MCF 10A (cell line): ENCODE data around the gene SIRT3. TPM values are rescaled to one million over a fixed set of nuclear protein-coding genes. Genes with fewer than 3 reads are reported as not detected.
A peak's percentile ranks its signal among the peaks of the same experiment; 100 is the strongest.

Source experiments
- BruUV-seq: library from RNA; stranded (reverse); fragments of 400-500 nt; replicated peaks from 2 replicates; lab custom pipeline; 2021; lab: Mats Ljungman, UMichigan
- CTCF ChIA-PET: fragments of 300-600 bp; sonication (Branson Sonifier 250); formaldehyde crosslinking; extraction: SDS; loops from one replicate; lab custom pipeline; 2021; ENCODE audit warnings: antibody characterized with exemption, inconsistent platforms; lab: Yijun Ruan, JAX
- POLR2A ChIA-PET: fragments of 300-600, 350-650 bp; sonication (Branson Sonifier 250); formaldehyde crosslinking; extraction: SDS; loops from one replicate; lab custom pipeline; 2020; ENCODE audit warnings: antibody characterized with exemption, inconsistent platforms; lab: Yijun Ruan, JAX
- DNase-seq: peaks from one replicate; pipeline ENCODE4 v3.0.0-alpha.2; 2018; ENCODE audit not compliant: unreplicated experiment
- H3K27ac Mint-ChIP-seq: one replicate; pipeline ENCODE4 v1.8.0; 2022; ENCODE audit warnings: mild to moderate bottlenecking, low read depth, mixed read lengths; ENCODE audit not compliant: unreplicated experiment
- H3K27me3 Mint-ChIP-seq: one replicate; pipeline ENCODE4 v1.8.0; 2022; ENCODE audit warnings: mixed read lengths; ENCODE audit not compliant: insufficient read depth, unreplicated experiment
- H3K36me3 Mint-ChIP-seq: one replicate; pipeline ENCODE4 v1.8.0; 2022; ENCODE audit warnings: mild to moderate bottlenecking, moderate library complexity, mixed read lengths; ENCODE audit not compliant: insufficient read depth, unreplicated experiment
- H3K4me1 Mint-ChIP-seq: one replicate; pipeline ENCODE4 v1.8.0; 2022; ENCODE audit warnings: mixed read lengths; ENCODE audit not compliant: insufficient read depth, unreplicated experiment
- H3K4me3 Mint-ChIP-seq: one replicate; pipeline ENCODE4 v1.8.0; 2022; ENCODE audit warnings: mild to moderate bottlenecking, moderate library complexity, mixed read lengths; ENCODE audit not compliant: unreplicated experiment
- H3K9me3 Mint-ChIP-seq: one replicate; pipeline ENCODE4 v1.8.0; 2022; ENCODE audit warnings: mixed read lengths; ENCODE audit not compliant: unreplicated experiment
- intact Hi-C: fragments of 100-400 bp; cut with micrococcal nuclease; formaldehyde crosslinking; loops from 2 replicates; pipeline ENCODE4 v1.14.1; 2022
- total RNA-seq: library from RNA; stranded (reverse); gene quantifications from 2 replicates; pipeline ENCODE4 v1.2.3, GENCODE V29; 2022
- TF ChIP-seq, protein P1 (sequence below): fragments of 200-600 bp; IDR thresholded peaks from one replicate; pipeline ENCODE4 v1.8.0; 2022; ENCODE audit warnings: antibody characterized with exemption, mild to moderate bottlenecking; ENCODE audit not compliant: unreplicated experiment

The SIRT3 gene
- total RNA-seq, 1 experiment from 2014 or later: 19.8 TPM

DNA sequence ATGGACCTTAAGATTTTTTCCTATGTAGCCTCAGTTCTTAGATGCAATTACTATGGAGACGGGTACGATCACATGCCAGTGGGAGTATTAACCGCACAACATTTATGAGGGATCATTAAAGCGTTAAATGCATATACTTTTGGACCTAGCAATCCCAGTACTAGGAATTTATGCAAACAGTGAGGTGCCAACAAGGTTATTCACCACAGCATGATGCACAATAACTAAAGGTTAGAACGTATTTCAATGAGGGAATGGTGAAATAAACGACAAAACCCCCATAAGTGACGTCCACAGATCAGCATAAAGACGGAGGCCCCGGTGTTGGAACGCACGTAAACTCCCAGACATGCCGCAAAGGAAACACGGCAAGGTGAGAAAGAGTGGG, 539 bp downstream of the SIRT3 start:
- Mint-ChIP-seq H3K36me3 (peaks cover 46% of the 10 kb centered on the region), H3K9me3 (no peaks in the 10 kb centered on the region), H3K27ac (no peak overlapping the region), H3K4me3 (peak overlapping the region; percentile 79), H3K27me3 (no peaks in the 10 kb centered on the region), H3K4me1 (peaks cover 19% of the 10 kb centered on the region)
- no peak for DNase-seq
- BruUV-seq: TSS peak; percentile 54
- TF ChIP-seq, protein P1, sequence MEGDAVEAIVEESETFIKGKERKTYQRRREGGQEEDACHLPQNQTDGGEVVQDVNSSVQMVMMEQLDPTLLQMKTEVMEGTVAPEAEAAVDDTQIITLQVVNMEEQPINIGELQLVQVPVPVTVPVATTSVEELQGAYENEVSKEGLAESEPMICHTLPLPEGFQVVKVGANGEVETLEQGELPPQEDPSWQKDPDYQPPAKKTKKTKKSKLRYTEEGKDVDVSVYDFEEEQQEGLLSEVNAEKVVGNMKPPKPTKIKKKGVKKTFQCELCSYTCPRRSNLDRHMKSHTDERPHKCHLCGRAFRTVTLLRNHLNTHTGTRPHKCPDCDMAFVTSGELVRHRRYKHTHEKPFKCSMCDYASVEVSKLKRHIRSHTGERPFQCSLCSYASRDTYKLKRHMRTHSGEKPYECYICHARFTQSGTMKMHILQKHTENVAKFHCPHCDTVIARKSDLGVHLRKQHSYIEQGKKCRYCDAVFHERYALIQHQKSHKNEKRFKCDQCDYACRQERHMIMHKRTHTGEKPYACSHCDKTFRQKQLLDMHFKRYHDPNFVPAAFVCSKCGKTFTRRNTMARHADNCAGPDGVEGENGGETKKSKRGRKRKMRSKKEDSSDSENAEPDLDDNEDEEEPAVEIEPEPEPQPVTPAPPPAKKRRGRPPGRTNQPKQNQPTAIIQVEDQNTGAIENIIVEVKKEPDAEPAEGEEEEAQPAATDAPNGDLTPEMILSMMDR: no peak
- ChIA-PET POLR2A (interaction anchor here (0.8 to 6.5 kb wide), 7 partner anchors 19 to 126 kb away, joined by 3 to 136 read pairs (median 4); partner anchors contain the start of genes BET1L and RIC8A), CTCF (interaction anchor here (1.0 to 4.1 kb wide), 3 partner anchors 14 to 213 kb away, joined by 3 to 28 read pairs (median 4); no protein-coding TSS in a partner anchor)
- intact Hi-C loops: no loop called here

DNA sequence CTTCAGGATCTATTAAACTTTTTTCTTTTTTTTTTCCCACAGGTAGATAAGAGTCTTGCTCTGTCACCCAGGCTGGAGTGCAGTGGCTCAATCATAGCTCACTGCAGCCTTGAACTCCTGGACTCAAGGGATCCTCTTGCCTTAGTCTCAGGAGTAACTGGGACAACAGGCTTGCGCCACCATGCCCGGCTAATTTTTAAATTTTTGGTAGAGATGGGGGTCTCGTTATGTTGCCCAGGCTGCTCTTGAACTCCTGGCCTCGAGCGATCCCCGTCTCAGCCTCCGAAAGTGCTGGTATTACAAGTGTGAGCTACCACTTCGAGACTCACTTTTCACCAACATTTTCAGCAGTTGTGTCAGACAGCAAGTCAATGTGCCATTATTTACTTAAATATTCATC, 962 bp downstream of the SIRT3 start:
- peaks cover 19% of the 10 kb centered on the region for H3K4me1 Mint-ChIP-seq
- BruUV-seq: no TSS peak
- no peaks in the 10 kb centered on the region for H3K9me3 Mint-ChIP-seq
- TF ChIP-seq, protein P1: no peak
- DNase-seq: no peak
- CTCF ChIA-PET: interaction anchor here (0.7 to 1.4 kb wide), 3 partner anchors 16 to 213 kb away, joined by 3 to 4 read pairs (median 4); no protein-coding TSS in a partner anchor
- peak overlapping the region; percentile 79 for H3K4me3 Mint-ChIP-seq
- H3K27ac Mint-ChIP-seq: no peak overlapping the region
- H3K27me3 Mint-ChIP-seq: no peaks in the 10 kb centered on the region
- peaks cover 45% of the 10 kb centered on the region for H3K36me3 Mint-ChIP-seq
- POLR2A ChIA-PET: interaction anchor here (0.6 to 6.5 kb wide), 10 partner anchors 9 to 120 kb away, joined by 3 to 136 read pairs (median 4); partner anchors contain the start of genes BET1L and RIC8A
- intact Hi-C loops: no loop called here

DNA sequence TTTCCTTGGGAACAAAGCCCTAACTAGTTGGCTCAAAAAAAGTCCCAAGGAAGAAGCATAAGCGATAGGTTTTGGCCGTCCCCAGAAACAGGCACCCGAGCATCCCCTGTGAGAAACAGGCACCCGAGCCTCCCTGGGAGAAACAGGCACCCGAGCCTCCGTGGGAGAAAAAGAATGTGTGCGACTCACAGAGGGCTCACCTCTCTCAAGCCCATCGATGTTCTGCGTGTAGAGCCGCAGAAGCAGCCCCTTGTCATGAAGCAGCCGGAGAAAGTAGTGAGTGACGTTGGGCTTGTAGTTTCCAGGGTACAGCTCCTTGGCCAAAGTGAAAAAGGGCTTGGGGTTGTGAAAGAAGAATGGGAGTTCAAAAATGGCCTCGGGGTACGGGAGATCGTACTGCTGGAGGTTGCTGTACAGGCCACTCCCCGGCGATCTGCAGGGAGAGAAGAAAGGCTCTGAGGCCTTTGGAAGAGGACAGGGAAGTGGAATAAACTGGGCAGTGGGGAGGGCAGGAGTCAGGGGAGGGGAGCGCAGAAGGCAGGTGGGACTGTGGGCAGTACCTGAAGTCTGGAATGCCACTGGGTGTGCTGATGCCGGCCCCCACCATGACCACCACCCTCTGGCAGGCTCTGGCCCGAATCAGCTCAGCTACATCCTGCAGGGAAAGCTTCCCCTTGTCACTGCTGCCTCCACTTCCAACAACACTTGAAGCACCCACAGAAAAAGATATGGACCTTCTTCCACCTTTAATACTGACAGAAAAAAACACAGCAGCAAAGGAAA, 3.2 kb downstream of the SIRT3 start:
- TF ChIP-seq, protein P1: no peak
- CTCF ChIA-PET: interaction anchor here (0.7 kb wide), 1 partner anchor 273 kb away, joined by 3 read pairs; no protein-coding TSS in a partner anchor

DNA sequence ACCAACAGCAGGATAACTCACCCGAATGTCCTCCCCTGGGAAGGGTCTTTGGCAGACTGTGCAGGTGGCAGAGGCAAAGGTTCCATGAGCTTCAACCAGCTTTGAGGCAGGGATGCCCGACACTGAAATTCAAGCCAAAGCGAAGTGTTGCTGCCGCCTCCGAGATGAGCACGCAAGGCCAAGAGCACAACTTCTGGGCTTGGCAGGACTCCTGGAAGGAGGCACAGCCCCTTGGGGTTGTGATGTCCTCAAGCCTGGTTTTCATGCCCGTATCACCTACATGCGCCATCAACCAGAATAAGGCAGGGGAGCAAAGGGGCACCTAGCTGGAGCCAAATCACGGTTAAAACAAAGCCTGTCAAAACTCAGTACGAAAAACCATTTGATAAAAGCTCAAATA, 5.7 kb downstream of the SIRT3 start:
- CTCF ChIA-PET: interaction anchor here (1.2 kb wide), 1 partner anchor 18 kb away, joined by 6 read pairs; no protein-coding TSS in a partner anchor

More for the DNA sequence above, 3.2 kb downstream of the SIRT3 start:
- no peaks in the 10 kb centered on the region for H3K27me3 Mint-ChIP-seq
- peak overlapping the region; percentile 19 for H3K27ac Mint-ChIP-seq
- intact Hi-C loops: no loop called here
- BruUV-seq: no TSS peak
- POLR2A ChIA-PET: interaction anchor here (0.5 to 6.5 kb wide), 3 partner anchors 14 to 222 kb away, joined by 3 to 136 read pairs (median 4); partner anchors contain the start of genes BET1L and RIC8A
- H3K9me3 Mint-ChIP-seq: no peaks in the 10 kb centered on the region
- peaks cover 44% of the 10 kb centered on the region for H3K36me3 Mint-ChIP-seq
- H3K4me3 Mint-ChIP-seq: no peak overlapping the region
- DNase-seq: no peak
- peaks cover 19% of the 10 kb centered on the region for H3K4me1 Mint-ChIP-seq

More for the DNA sequence above, 5.7 kb downstream of the SIRT3 start:
- no TSS peak for BruUV-seq
- H3K9me3 Mint-ChIP-seq: no peaks in the 10 kb centered on the region
- no peak overlapping the region for H3K27ac Mint-ChIP-seq
- TF ChIP-seq, protein P1: no peak
- no peak for DNase-seq
- POLR2A ChIA-PET: interaction anchor here (2.4 kb wide), 1 partner anchor 22 kb away, joined by 23 read pairs; the partner anchor contains the start of genes BET1L and RIC8A
- peaks cover 26% of the 10 kb centered on the region for H3K4me1 Mint-ChIP-seq
- peaks cover 50% of the 10 kb centered on the region for H3K36me3 Mint-ChIP-seq
- intact Hi-C loops: no loop called here
- no peak overlapping the region for H3K4me3 Mint-ChIP-seq
- no peaks in the 10 kb centered on the region for H3K27me3 Mint-ChIP-seq
